Activated gamma-delta T cell (primary cell): ENCODE data around the gene SGCG.
"Not testable (repeated sequence)": the region's sequence is repeated elsewhere in the genome, so short reads cannot be mapped to it uniquely, and the experiment has no call there.

Source experiments
- DNase-seq: peaks from one replicate; lab custom pipeline; 2025; lab: John Stamatoyannopoulos, UW
- total RNA-seq, 2 donors: gene quantifications; one replicate each; lab custom pipeline; 2026; lab: John Stamatoyannopoulos, UW

The SGCG gene, protein sequence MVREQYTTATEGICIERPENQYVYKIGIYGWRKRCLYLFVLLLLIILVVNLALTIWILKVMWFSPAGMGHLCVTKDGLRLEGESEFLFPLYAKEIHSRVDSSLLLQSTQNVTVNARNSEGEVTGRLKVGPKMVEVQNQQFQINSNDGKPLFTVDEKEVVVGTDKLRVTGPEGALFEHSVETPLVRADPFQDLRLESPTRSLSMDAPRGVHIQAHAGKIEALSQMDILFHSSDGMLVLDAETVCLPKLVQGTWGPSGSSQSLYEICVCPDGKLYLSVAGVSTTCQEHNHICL
- total RNA-seq: 0 to 0.04 reads per million in 2 donors

DNA sequence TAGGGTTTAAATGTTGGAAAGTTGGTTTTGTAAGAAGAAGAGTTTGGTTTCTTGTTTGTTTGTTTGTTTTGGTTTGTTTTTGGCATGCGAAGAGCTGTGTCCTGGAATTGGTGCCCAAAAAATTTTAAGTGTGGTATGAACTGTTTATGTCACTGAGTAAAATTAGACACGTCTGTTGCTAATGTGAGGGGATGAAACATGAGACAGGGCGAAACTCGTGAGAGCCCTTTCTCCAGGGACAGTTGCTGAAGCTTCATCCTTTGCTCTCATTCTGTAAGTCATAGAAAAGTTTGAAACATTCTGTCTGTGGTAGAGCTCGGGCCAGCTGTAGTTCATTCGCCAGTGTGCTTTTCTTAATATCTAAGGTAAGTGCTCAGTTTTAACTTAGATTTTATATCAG, at the start of gene SGCG:
Gene SGCG, plus strand, starts transcription at position 269 of the 400 bp plus-strand sequence. CDS start 22,716 bp downstream, outside the sequence.
- no peak for DNase-seq

DNA sequence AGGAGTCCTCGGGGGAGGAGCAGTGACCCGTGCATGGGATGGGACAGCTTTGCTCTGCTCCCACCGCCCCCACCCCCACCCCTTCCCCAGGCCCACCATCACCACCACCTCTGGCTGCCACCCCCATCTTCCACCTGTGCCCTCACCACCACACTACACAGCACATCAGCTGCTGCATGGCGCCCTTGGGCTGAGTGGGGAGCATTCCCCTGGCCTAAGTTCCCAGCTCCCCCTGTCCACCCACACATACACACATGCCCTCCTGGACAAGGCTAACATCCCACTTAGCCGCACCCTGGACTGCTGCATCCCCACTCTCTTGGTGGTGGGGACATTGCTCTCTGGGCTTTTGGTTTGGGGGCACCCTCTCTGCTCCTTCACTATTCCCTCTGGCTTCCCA, 46.2 kb upstream of the SGCG start:
- no peak for DNase-seq

DNA sequence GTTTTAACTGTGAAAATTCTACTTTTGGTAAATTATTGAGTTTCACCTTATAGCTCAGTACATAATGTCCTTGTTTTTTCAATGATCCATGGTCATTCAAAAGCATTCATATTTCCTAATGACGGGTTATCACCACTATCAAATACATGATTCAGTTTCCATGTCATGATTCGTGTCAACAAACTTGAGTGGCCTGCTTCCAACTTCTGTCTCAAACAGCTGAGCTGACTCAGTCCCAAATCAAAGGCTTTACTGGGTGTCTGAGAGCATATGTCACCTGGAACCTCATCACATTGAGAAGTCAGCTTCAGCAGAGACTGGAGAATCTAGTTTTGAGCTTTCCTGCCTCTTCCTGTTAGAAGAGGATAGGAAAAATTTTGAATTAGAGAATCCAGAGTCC, 40.3 kb upstream of the SGCG start:
- DNase-seq: no peak

DNA sequence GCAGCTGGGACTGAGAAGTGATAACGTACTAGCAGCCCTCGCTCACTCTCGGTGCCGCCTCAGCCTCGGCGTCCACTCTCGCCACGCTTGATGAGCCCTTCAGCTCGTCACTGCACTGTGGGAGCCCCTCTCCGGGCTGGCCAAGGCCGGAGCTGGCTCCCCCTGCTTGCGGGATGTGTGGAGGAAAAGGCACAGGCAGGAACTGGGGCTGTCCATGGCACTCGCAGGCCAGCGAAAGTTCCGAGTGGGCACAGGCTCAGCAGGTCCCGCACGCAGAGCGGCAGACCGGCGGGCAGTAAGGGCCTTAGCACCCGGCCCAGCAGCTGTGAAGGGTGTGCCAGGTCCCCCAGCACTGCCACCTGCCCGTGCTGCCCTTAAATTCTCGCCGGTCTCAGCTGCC, 38.8 kb upstream of the SGCG start:
- no peak for DNase-seq

DNA sequence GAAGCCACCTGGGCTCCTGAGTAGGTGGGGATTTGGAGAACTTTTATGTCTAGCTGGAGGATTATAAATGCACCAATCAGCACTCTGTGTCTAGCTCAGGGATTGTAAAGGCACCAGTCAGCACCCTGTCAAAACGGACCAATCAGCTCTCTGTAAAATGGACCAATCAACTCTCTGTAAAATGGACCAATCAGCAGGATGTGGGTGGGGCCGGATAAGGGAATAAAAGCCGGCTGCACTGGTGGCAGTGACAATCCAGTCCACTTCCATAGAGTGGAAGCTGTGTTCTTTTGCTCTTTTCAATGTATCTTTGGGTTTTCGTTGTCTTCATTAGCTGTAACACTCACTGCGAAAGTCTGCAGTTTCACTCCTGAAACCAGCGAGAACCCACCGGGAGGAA, 38.2 kb upstream of the SGCG start:
- not testable (repeated sequence) for DNase-seq

DNA sequence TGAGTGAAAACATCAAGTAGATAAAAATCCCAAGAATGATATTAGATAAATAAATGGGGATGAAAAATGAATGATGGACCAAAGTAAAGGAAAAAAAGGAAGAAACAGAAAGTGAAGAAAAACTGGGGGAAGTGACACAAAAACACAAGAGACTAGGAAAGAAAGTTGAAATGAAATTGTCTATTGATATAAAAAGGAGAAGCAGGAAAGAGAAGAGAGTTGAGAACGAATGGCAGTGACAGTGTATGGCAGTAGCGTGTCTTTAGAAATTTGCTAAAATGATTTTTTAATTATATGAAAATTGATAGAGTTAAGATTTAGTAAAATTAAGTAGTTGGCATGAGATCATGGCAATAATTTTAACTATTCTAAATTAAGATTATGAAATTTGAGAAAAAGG, 36.3 kb upstream of the SGCG start:
- no peak for DNase-seq

DNA sequence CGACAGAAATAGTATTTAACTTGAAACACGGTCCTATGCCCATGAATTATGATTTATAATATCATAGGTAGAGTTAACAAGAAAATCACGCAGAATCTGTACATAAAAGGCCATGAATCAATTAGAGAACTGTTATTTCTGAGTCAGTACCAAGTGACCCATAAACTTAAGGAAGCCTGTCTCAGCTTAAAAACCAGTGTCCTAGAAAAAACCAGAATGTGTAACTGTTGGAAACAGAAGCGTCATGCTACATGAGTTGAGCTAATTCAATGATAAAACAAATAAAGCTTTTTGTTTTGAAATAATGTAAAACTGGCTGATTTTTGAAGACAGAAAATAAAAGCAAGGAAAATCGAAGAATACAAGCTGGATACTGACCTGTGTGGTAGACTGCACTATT, 34.8 kb upstream of the SGCG start:
- DNase-seq: no peak

DNA sequence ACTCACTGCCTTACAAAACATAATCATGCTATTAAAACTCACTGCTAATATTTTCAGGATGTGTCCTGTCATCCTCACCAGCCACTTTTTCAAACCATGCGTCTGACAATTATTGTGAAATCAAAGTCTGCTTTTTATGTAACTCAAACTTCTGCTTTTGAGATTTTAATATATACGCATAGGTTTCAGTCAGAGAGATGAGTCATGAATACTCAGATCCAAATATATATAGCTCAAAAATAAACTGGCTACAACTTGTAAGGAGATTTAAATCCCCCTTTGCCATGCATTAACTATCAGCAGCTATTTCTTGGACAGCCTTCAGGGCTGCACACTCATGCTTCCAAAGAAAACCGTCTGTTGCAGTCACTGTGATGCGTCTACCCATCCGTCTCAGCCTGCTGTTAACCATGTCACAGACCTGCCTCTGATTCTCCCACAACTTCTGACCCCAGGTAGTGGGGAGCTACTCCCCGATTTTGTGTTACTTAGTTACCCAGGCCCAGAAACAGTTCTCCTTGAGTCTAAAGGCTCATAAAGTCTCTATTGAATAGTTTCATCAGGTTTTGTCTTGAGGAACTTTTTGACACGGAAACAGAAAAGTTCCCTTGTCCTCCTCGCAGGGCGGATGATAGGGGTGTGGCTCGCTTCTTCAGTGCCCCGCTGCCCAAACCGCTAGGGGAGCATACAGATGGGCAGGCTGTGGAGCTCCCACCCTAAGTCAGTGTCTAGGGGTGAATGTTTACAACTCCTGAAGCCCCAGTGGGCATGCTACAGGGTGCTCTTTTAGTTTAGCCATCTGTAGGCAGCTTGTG, 33.8 kb upstream of the SGCG start:
- no peak for DNase-seq

DNA sequence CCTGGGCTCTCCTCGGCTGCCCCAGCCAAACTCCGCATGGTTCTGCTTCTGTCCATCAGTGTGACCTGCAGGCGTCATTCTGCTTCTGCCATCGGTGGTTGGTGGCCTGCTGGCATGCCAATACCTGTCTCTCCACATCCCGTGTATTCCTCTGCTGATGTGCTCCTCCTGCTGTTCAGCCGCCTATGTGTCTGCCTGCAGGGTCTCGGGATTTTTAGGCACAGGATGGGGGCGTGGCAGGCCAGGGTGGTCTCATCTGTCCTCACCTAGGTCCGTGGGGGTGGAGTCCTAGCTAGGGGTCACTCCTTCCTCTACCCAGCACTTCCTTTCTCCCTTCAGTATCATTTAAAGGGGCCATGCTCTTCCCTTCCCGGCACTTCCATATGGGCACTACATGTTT, 33.0 kb upstream of the SGCG start:
- DNase-seq: no peak

DNA sequence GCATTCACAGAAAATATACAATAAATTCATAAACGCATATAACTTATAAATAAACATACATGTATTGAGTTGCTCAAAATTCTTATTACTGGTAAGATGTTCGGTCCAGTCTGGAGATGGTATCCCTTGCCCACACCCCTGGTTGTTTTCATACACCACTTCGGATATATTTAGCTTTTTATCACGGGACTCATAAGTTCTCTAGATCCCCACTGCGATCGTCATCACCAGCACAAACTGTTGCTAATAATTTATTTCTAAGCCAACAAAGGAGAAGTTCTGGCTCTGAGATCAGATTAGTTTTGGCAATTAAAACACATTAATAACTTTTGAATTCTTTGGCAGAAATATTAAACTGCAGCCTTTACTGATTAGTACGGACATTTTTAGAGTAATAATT, 23.0 kb upstream of the SGCG start:
- no peak for DNase-seq

DNA sequence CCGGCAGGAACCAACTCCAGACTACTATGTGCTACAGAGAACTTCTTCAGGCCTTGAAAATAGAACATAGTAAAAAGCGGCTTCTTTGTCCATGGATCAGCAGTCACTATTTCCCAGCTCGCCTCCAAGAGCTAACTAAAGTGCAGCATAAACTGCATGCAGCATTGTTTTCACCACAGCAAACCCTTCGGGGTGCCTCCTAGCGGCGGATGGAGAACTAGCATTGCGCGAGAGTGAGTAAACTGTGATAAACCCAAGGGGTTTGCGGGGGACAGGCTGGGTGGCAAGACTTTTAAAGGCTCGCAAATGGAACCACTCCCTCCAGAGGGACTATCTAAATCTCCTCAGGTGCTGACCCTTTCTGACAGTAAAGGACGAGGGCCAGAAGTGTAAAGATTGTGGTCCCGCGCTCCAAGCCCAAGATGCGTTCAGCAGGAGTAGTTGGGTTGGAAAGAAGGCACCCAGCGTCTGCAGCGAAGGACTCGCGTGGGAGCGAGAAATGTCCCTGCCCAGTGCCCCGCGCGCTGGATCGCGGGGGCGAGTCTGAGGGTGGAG, 21.5 kb upstream of the SGCG start:
- DNase-seq: no peak

DNA sequence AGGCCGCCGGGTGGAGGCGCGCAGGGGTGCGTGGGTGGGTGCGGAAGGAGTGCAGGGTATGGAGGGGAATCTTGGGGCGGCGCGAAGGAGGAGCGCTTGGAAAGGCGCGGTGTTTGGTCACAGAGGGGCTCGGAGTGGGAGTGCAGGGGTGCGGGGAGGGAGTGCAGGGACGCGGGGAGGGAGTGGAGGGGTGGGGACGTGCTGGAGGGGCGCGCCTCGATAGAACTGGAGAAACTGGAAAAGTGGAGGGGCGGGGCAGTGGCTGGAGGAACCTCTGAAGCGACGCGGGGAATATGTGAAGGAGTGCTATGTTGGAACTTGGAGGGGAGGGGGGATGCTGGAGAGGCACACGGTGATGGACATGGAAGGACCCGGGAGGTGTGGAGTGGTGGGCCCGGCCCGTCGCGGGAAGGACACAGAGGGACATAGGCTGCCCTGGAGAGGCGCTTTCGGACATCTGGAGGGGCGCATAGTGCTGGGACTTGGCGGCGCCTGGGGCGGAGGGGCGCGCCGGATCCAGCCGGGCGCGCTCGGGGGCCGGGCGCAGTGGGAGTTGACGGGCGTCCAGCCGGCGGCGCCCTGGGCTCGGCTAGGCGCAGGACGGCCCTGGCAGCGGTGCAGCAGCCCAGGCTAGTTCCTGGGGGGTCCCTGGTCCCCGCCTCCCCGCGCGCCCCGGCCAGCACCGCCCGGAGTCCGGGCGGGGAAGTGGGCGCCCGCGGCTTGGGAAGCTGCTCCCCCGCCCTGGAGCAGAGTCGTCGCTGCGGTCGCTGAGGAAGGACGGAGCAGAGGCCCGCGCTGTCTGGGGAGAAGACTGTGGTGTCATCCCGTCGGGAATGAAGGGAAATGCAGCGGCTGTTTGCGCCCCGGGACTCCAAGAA, 20.8 kb upstream of the SGCG start:
- DNase-seq: no peak

DNA sequence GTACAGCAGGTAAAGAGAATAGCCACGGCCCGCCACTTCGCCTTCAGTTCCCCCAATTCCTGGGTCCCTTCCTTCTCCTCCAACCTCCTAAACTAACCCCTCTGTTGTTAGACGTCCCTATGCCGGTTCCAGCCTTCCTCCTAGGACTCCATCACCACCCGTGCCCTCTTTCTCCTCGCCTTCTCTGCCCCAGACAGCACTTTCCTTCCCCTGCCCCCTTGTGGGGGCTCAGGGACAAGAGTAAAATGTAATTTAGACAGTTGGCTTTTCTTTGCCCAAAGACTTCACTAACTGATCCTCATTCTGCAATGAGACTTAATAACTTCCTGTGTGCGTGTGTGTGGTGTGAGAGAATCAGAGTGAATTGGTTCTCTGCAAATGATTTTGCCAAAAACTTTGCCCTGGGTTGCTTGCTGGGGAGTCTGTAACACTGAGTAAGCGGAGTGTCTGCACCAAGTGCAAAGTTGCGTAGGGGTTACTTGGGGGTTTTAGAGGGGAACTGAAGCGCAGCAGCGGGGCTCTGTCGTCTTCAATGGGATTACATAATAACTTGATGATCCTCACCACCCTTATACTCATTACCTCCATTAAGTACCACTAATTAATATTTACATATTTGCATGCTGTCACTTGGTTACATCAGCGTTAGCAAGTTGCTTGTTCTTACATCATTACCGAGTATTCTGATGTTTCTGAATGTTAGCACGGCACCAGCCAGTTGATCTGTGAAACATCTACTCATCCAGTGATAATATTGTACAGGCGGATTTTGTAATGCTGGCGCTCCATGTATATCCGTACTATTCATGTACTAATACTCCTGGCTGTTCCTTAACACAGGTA, 19.9 kb upstream of the SGCG start:
- DNase-seq: no peak

DNA sequence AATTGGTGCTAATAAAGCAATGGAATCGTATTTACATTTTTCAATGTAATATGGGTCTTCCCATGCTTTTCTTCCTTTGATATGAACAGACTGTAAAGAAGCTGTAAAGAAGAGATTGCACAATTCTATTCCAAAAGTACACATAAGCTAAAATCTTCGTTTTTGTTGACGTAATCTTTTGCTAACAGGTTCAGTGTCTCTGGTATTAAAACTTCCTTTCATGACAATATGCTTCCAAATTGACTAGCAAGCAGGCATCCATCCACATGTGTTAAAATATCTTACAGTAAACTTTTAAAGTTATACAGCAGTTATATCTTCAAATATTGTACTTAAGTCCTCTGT, 19.3 kb upstream of the SGCG start:
- DNase-seq: no peak

DNA sequence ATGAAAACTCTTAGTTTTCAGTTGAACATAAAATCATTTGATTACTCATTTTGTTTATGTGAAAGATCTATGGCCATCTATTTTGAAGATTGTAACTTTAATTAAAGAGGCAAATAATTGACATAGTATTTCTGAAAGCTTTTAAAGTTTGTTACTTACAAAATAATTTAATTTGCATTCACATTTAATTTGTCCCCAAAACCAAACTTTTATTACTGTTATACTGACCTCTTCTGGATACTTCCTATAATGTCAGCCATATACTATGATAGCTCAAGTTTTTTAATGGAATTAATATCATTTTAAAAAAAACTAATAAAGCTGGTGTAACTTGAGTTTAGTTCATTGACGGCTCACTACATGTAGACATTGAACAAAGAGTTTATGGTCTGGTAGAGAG, 4.9 kb upstream of the SGCG start:
- no peak for DNase-seq

DNA sequence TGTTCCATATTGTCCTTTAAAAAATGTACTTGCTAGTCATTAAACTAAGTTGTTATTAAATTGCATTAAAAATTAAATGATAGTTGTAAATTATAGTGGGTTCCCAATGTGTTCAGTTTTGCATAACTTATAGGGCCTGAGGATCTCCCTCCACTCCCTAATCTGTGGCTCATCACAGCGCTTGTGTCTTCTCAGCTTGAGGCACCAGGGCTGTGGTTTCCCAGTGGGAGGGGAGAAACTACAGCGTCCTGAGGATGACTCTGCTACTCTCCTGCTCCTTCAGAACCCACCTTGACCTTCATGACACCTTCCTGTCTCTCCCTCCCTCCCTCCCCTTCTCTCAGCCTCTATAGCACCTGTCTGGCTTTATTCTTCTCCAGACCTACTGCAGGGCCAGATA, 1.4 kb downstream of the SGCG start:
- no peak for DNase-seq

DNA sequence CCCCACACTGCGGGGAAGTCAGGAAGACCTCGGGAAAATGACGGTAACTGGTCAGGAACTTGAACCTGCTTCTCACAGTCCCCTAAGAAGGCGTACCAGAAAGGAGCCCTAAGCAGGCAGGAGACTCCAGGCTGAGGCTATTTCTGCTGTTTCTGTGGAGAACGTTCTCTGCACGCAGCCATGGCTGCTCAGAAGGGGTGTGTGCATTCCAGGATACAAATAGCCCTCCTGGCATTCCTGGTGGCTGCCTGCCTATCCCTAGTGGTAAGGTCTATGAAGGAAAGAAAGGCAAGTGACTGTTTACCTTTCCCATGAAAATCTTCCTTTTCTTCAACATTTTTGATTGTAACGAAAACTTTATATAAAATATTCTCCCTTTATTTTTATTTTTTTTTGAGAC, 2.5 kb downstream of the SGCG start:
- DNase-seq: no peak

DNA sequence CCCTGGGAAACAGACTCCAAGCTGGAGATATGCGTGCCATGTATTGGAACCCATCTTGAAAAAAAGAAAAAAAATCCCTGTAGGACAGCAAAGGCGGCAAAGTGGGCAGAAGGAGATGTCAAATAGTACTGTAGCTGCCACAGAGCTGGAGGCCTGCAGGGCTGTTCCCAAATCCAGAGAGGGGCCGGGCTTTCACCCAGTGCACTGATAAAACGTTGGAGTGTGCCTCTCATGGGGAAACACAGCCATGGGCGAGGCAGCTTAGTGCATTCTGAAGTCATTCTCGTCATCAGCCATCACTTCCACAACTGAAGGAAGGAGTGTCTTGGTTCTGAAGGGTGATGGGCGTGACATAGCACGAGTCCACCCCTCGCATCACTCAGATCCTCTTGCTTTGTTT, 4.8 kb downstream of the SGCG start:
- DNase-seq: no peak

DNA sequence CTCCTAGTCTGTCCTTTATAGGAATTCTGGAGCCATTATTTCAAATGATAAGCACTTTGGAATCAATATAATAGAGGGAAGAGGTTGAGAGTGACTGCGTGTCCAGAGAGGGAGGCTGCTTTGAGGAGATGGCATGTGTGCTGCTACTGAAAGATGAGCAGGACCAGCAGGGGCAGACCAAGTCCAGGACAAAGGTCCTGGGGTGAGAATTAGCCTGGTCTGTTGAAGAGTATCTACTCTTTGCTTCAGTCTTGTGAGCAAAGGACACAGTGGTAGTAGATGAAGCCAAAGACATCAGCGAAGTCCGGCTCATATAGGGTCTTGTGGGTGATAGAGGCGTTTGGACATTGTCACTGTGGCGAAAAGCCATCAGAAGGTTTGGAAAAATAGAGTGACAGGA, 21.1 kb downstream of the SGCG start:
- DNase-seq: no peak

DNA sequence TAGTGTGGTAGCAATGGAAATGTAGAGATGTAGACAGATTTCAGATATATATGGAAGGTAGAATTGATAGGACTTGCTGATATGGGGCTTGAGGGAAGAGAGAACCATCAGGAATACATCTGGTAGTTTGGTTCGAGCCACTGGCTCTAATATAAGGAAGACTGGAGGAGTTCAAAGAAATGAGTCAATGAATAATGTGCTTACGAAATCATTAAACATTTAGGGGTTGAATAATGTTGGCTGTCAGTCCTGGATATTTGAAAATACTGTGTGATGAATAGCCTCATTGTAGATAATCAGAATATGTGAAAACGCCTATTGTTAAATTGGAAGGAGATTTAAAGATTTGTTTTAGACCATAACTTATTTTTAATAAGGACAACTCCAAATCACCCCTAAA, 21.6 kb downstream of the SGCG start:
- no peak for DNase-seq

DNA sequence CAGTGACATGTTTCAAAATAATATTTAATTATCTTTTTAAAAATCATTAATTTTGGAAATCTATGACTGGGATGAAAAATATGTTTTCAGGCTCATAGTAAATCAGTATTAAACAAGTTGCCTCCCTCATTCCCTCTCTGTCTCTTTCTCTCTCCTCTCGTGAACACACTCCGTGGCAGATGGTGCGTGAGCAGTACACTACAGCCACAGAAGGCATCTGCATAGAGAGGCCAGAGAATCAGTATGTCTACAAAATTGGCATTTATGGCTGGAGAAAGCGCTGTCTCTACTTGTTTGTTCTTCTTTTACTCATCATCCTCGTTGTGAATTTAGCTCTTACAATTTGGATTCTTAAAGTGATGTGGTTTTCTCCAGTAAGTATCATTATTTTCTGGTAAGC, 22.7 kb downstream of the SGCG start:
- DNase-seq: no peak
